Spleen (tissue), 13 donors: Measurements from ENCODE around the gene KCNJ6. TPM values are rescaled to one million over a fixed set of nuclear protein-coding genes. Genes with fewer than 3 reads are reported as not detected.

Experiments used
- DNase-seq: peaks from one replicate; pipeline ENCODE4 v3.0.0-alpha.2; 2020
- H3K27ac ChIP-seq, 8 donors: fragments of 200-600 bp; sonication (generic) in 7 of 8; 1 replicate in 4 of 8; 2 replicates in 4 of 8; pipeline versions ENCODE4 v1.5.0 to v1.8.0; 2016 to 2021; ENCODE audit warnings: inconsistent platforms in 4 of 8, mild to moderate bottlenecking in 4 of 8, moderate library complexity in 1 of 8
- H3K27me3 ChIP-seq, 7 donors: fragments of 200-600 bp; sonication (generic) in 6 of 7; replicated peaks in 1 of 7; 1 replicate in 4 of 7; 2 replicates in 3 of 7; pipeline versions ENCODE4 v1.5.0 to v1.8.0; 2016 to 2021; ENCODE audit warnings: inconsistent platforms in 3 of 7, mild to moderate bottlenecking in 1 of 7
- H3K36me3 ChIP-seq, 6 donors: fragments of 200-600 bp; sonication (generic) in 5 of 6; 1 replicate in 4 of 6; 2 replicates in 2 of 6; pipeline versions ENCODE4 v1.5.0 to v1.8.0; 2016 to 2021; ENCODE audit warnings: inconsistent platforms in 2 of 6
- H3K4me1 ChIP-seq, 6 donors: fragments of 200-600 bp; sonication (generic) in 5 of 6; 1 replicate in 3 of 6; 2 replicates in 3 of 6; pipeline versions ENCODE4 v1.5.0 to v1.8.0; 2016 to 2021; ENCODE audit warnings: inconsistent platforms in 3 of 6
- H3K4me3 ChIP-seq, 8 donors: fragments of 200-600 bp; sonication (generic) in 7 of 8; 1 replicate in 4 of 8; 2 replicates in 4 of 8; pipeline versions ENCODE4 v1.5.0 to v1.8.0; 2016 to 2021; ENCODE audit warnings: inconsistent platforms in 4 of 8, mild to moderate bottlenecking in 4 of 8, moderate library complexity in 2 of 8
- H3K9me3 ChIP-seq, 8 donors: fragments of 200-600 bp; sonication (generic) in 7 of 8; 1 replicate in 4 of 8; 2 replicates in 4 of 8; pipeline versions ENCODE4 v1.5.0 to v1.8.0; 2016 to 2021; ENCODE audit warnings: inconsistent platforms in 4 of 8
- POLR2A ChIP-seq, 3 donors: fragments of 450-650 bp; IDR thresholded peaks; one replicate each; pipeline ENCODE4 v1.5.1; 2017; ENCODE audit warnings: antibody characterized with exemption in 3 of 3, mild to moderate bottlenecking in 1 of 3
- POLR2AphosphoS5 ChIP-seq, 3 donors: sonication (generic); formaldehyde crosslinking; IDR thresholded peaks; one replicate each; pipeline ENCODE4 v1.5.1; 2017; ENCODE audit warnings: antibody characterized with exemption in 3 of 3
- WGBS, 5 donors: extraction: QIAGEN DNeasy Blood & Tissue Kit in 3 of 5; methylation state at CpG; one replicate each; pipeline versions ENCODE4 v1.1.5 to v1.1.7; 2013 to 2018; 5-methylcytosine and 5-hydroxymethylcytosine counted together
- intact Hi-C: fragments of 100-400 bp; cut with DNase I; formaldehyde crosslinking; loops from one replicate; pipeline ENCODE4 v1.15.0; 2023; ENCODE audit warnings: low total_unique reads
- long read RNA-seq, 2 donors: transcript quantifications; one replicate each; lab custom pipeline, GENCODE V29; 2026
- polyA plus RNA-seq, 3 donors: library from polyadenylated mRNA; stranded (reverse); fragments of 200-250 nt; gene quantifications; one replicate each; pipeline ENCODE4 v1.2.1, GENCODE V29; 2013
- total RNA-seq, 7 donors: library from RNA; depleted of rRNA in 3 of 7; stranded (reverse); fragments of >200 nt in 3 of 7; fragmentation: NEBNext Ultra II Directional in 4 of 7; extraction: Animal tissue kit (Norgen Biotek cat#: 25700) in 4 of 7; gene quantifications; one replicate each; pipeline versions ENCODE4 v1.1.0 to v1.2.1, GENCODE V29; 2016 to 2021
- TF ChIP-seq, protein P1 (sequence below), 11 experiments: fragments of 200-600 bp in 7 of 11; fragments of 450-650 bp in 4 of 11; sonication (generic) in 4 of 11; IDR thresholded peaks in 8 of 11; conservative IDR thresholded peaks in 3 of 11; 1 replicate in 7 of 11; 2 replicates in 4 of 11; pipeline versions ENCODE4 v1.4.0 to v1.8.0; 2016 to 2021; ENCODE audit warnings: antibody characterized with exemption in 11 of 11, inconsistent platforms in 4 of 11, mild to moderate bottlenecking in 1 of 11
- donor health status: healthy with polysubstance abuse.
- donor health status: DM: no; HTN: no; CAD: no; lungs with moderate emphysema.
- donor health status: DM: no; HTN: no; CAD: no.
- donor health status: Bipolar disorder and iron deficiency.
- donor health status: healthy.
- donor health status: DM: no; HTN: no; CAD: no.
- donor health status: DM: yes; HTN: yes; CAD: no.

KCNJ6 gene
- total RNA-seq, result under 1 TPM in 3 of 7 donors, not detected in 4; 0.06 to 0.36 (median 0.14) TPM
- under 1 TPM in 1 of 3 donors, not detected in 2; under 0.01 TPM for polyA plus RNA-seq
- long read RNA-seq, donor 1, result 0 reads
- long read RNA-seq, donor 2, result 0 reads

DNA sequence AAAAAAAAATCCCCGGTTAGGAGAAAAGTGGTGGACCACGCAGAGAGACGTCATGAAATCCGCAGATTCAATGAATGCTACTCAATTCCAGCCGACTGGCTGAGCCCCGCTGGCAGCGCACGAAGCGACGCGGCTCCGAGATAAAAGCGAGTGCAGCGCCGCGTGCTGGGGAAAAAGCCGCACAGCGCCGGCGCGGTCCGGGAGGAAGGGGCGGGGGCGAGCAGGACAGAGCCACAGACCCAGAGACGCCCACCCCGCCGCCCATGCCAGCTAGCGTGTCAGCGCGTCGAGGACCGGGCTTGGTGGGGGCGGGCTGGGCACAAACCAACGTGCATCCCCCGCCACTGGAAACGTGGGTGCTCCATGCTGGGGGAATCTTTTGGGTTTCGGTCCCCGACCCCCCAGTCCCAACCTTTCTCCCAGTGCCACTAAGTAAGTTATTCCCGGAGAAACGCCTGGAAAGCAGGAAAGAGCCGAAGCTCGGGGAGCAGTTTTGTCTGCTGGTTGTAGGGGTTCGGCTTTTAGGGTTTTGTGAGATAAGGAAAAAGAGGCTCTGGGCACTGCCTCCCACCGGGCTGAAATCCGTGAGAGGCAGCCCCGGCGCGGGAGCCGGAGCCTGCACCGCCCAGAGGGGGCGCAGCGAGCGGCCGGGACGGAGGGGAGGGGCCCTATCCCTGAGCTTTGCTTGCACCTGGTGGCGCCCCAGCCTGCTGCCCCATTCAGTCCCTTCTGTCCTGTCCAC lies at the start of gene KCNJ6:
Gene KCNJ6, minus strand, starts transcription at position 148 of the 742 bp plus-strand sequence. CDS start 75,775 bp downstream, outside the sequence.
- H3K9me3 ChIP-seq, result no peaks in the 10 kb centered on the region
- no peak within 1 kb of the TSS for H3K27ac ChIP-seq
- intact Hi-C loops, result no loop called here
- 2 to 5% (median 3%) methylated on average over 38 to 56 of the region's 56 CpGs for WGBS, 5 donors
- H3K4me1 ChIP-seq, result peaks cover 0 to 18% (median 12%) of the 10 kb centered on the region in 6 donors
- H3K27me3 ChIP-seq, result peaks cover 0 to 84% (median 46%) of the 10 kb centered on the region in 7 donors
- H3K4me3 ChIP-seq, result peak within 1 kb of the TSS in 6 of 8 donors; percentile 10 to 40 (median 16)
- no peak for DNase-seq
- H3K36me3 ChIP-seq, result no peaks in the 10 kb centered on the region
- TF ChIP-seq, protein P1, sequence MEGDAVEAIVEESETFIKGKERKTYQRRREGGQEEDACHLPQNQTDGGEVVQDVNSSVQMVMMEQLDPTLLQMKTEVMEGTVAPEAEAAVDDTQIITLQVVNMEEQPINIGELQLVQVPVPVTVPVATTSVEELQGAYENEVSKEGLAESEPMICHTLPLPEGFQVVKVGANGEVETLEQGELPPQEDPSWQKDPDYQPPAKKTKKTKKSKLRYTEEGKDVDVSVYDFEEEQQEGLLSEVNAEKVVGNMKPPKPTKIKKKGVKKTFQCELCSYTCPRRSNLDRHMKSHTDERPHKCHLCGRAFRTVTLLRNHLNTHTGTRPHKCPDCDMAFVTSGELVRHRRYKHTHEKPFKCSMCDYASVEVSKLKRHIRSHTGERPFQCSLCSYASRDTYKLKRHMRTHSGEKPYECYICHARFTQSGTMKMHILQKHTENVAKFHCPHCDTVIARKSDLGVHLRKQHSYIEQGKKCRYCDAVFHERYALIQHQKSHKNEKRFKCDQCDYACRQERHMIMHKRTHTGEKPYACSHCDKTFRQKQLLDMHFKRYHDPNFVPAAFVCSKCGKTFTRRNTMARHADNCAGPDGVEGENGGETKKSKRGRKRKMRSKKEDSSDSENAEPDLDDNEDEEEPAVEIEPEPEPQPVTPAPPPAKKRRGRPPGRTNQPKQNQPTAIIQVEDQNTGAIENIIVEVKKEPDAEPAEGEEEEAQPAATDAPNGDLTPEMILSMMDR (IDR thresholded peaks at IDR 0.05 in 8 of 11, conservative IDR thresholded peaks at IDR 0.05 in 3 of 11), result peak in 6 of 11 experiments; percentile 7 to 42 (median 26)
- TF ChIP-seq POLR2AphosphoS5 (IDR thresholded peaks at IDR 0.05) (peak in 1 of 3 donors; percentile 15), POLR2A (IDR thresholded peaks at IDR 0.05) (no peak)

GRCh38 chr21:37965088-37965805 lies 49.0 kb upstream of the KCNJ6 start:
- peaks cover 0 to 6% (median 0%) of the 10 kb centered on the region in 7 donors for H3K27me3 ChIP-seq
- 56 to 70% (median 65%) methylated on average over 10 to 11 of the region's 11 CpGs for WGBS, 5 donors
- H3K4me3 ChIP-seq, result no peak overlapping the region
- H3K4me1 ChIP-seq, result no peaks in the 10 kb centered on the region
- no peak for DNase-seq
- H3K27ac ChIP-seq, result no peak overlapping the region
- intact Hi-C loops, result no loop called here
- H3K36me3 ChIP-seq, result no peaks in the 10 kb centered on the region
- H3K9me3 ChIP-seq, result no peaks in the 10 kb centered on the region
- TF ChIP-seq POLR2A (IDR thresholded peaks at IDR 0.05), result no peak
- TF ChIP-seq, protein P1 (IDR thresholded peaks at IDR 0.05 in 8 of 11, conservative IDR thresholded peaks at IDR 0.05 in 3 of 11), result no peak
- no peak for TF ChIP-seq POLR2AphosphoS5 (IDR thresholded peaks at IDR 0.05)

GRCh38 chr21:37958537-37958936 lies 42.3 kb upstream of the KCNJ6 start:
- no peak overlapping the region for H3K4me3 ChIP-seq
- H3K36me3 ChIP-seq, result no peaks in the 10 kb centered on the region
- peaks cover 0 to 20% (median 0%) of the 10 kb centered on the region in 7 donors for H3K27me3 ChIP-seq
- H3K27ac ChIP-seq, result no peak overlapping the region
- TF ChIP-seq POLR2AphosphoS5 (IDR thresholded peaks at IDR 0.05), result no peak
- 69 to 93% (median 77%) methylated on average over 3 of the region's 3 CpGs for WGBS, 5 donors
- no peaks in the 10 kb centered on the region for H3K4me1 ChIP-seq
- intact Hi-C loops, result no loop called here
- H3K9me3 ChIP-seq, result no peaks in the 10 kb centered on the region
- DNase-seq, result no peak

DNA sequence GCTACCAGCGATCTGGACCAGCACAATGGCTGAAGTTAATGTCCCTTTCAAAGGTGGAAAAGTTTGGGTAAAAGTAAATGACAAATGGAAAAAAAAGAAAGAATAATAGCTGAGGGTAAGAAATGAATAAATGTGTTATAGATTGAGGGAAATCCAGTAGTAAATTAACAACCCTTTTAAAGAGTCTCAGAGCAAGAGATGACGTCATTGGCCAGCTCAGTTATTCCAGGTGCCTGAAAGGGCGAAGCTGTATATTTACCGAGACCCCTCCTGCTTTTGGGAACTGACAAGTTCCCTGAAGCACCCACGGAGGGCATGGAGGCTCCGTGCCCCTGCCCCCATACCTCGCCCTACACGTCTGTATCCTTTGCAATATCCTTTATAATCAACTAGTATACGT lies 40.5 kb upstream of the KCNJ6 start:
- no peak overlapping the region for H3K27ac ChIP-seq
- WGBS, 5 donors, result 73 to 85% (median 75%) methylated on average over 9 of the region's 9 CpGs
- no peak for TF ChIP-seq POLR2A (IDR thresholded peaks at IDR 0.05)
- intact Hi-C loops, result no loop called here
- no peak for DNase-seq
- no peak overlapping the region for H3K4me3 ChIP-seq
- H3K4me1 ChIP-seq, result no peaks in the 10 kb centered on the region
- no peaks in the 10 kb centered on the region for H3K9me3 ChIP-seq
- H3K27me3 ChIP-seq, result peaks cover 0 to 26% (median 0%) of the 10 kb centered on the region in 7 donors
- no peaks in the 10 kb centered on the region for H3K36me3 ChIP-seq

GRCh38 chr21:37945036-37945435 lies 28.8 kb upstream of the KCNJ6 start:
- Histone ChIP-seq H3K36me3 (no peaks in the 10 kb centered on the region), H3K4me1 (no peaks in the 10 kb centered on the region), H3K27ac (no peak overlapping the region), H3K27me3 (peaks cover 0 to 20% (median 0%) of the 10 kb centered on the region in 7 donors), H3K4me3 (no peak overlapping the region), H3K9me3 (peaks cover 0 to 8% (median under 1%) of the 10 kb centered on the region in 8 donors)
- no peak for DNase-seq
- intact Hi-C loops, result no loop called here
- WGBS, 5 donors, result 74 to 92% (median 87%) methylated on average over 2 of the region's 2 CpGs
- TF ChIP-seq POLR2A (IDR thresholded peaks at IDR 0.05) (no peak), POLR2AphosphoS5 (IDR thresholded peaks at IDR 0.05) (no peak)
- TF ChIP-seq, protein P1 (IDR thresholded peaks at IDR 0.05 in 8 of 11, conservative IDR thresholded peaks at IDR 0.05 in 3 of 11), result no peak
